NCI-H82 treated with DMSO at 0.1 percent for 48 hours (cell line): Measurements from ENCODE around the gene ZNF786.
A peak's percentile ranks its signal among the peaks of the same experiment; 100 is the strongest.
"Not testable (repeated sequence)": the region's sequence is repeated elsewhere in the genome, so short reads cannot be mapped to it uniquely, and the experiment has no call there.

ENCODE experiments used
- DNase-seq: peaks from one replicate; lab custom pipeline; 2025; ENCODE audit not compliant: unreplicated experiment; lab: John Stamatoyannopoulos, UW

The ZNF786 gene

GRCh38 chr7:149090397-149091195, at the start of gene ZNF786:
ZNF786 (minus strand) TSS chr7:149090718; CDS start chr7:149090640, 78 bp downstream.
- DNase-seq: peak; percentile 63

GRCh38 chr7:149136118-149136517, 45.6 kb upstream of the ZNF786 start:
- no peak for DNase-seq

GRCh38 chr7:149133028-149133710, 42.7 kb upstream of the ZNF786 start:
- no peak for DNase-seq

- DNase-seq: no peak
Measured at GRCh38 chr7:149130572-149131198, 40.2 kb upstream of the ZNF786 start.

- peak; percentile 15 for DNase-seq
Measured at GRCh38 chr7:149126662-149127266, 36.2 kb upstream of the ZNF786 start.

- DNase-seq: peak; percentile 57
Measured at GRCh38 chr7:149125863-149126661, 35.5 kb upstream of the ZNF786 start, which contains the start of gene ZNF425. ZNF425 (minus strand) TSS chr7:149126324; CDS start chr7:149126213, 111 bp downstream.

- DNase-seq: no peak
Measured at GRCh38 chr7:149125189-149125862, 34.8 kb upstream of the ZNF786 start.

- no peak for DNase-seq
Measured at GRCh38 chr7:149109969-149110368, 19.5 kb upstream of the ZNF786 start.

- no peak for DNase-seq
Measured at GRCh38 chr7:149104749-149105148, 14.2 kb upstream of the ZNF786 start.

- DNase-seq: no peak
Measured at GRCh38 chr7:149104214-149104613, 13.7 kb upstream of the ZNF786 start.

- DNase-seq: no peak
Measured at GRCh38 chr7:149103424-149103823, 12.9 kb upstream of the ZNF786 start.

GRCh38 chr7:149102666-149103065, 12.1 kb upstream of the ZNF786 start:
- DNase-seq: no peak

GRCh38 chr7:149100821-149101220, 10.3 kb upstream of the ZNF786 start:
- DNase-seq: no peak

GRCh38 chr7:149099058-149099457, 8.5 kb upstream of the ZNF786 start:
- no peak for DNase-seq

- DNase-seq: no peak
Measured at GRCh38 chr7:149097088-149097487, 6.6 kb upstream of the ZNF786 start.

- no peak for DNase-seq
Measured at GRCh38 chr7:149093228-149093627, 2.7 kb upstream of the ZNF786 start.

- not testable (repeated sequence) for DNase-seq
Measured at GRCh38 chr7:149092244-149092643, 1.7 kb upstream of the ZNF786 start.

- DNase-seq: no peak
Measured at GRCh38 chr7:149087376-149087775, 3.1 kb downstream of the ZNF786 start.

GRCh38 chr7:149085866-149086265, 4.7 kb downstream of the ZNF786 start:
- DNase-seq: no peak

GRCh38 chr7:149084407-149084806, 6.1 kb downstream of the ZNF786 start:
- no peak for DNase-seq
